A549 (cell line): ENCODE results near the gene RIIAD1. TPM values are rescaled to one million over a fixed set of nuclear protein-coding genes. Genes with fewer than 3 reads are reported as not detected.

Experiments
- ATAC-seq, 2 experiments: fragments of 200-7000 bp in 1 of 2; fragments of >200 bp in 1 of 2; cut with Nextera tagmentation in 1 of 2; cut with Tn5 transposase in 1 of 2; 3 replicates each; pipeline versions ENCODE4 v1.8.0 to v1.9.1; 2018 to 2020; ENCODE audit warnings: mild to moderate bottlenecking in 1 of 2, moderate library complexity in 1 of 2
- CTCF ChIA-PET: fragments of 300-600 bp; sonication (Branson Sonifier 250); formaldehyde crosslinking; extraction: SDS; loops from one replicate; lab custom pipeline; 2021; ENCODE audit warnings: antibody characterized with exemption, inconsistent platforms; lab: Yijun Ruan, JAX
- POLR2A ChIA-PET: fragments of 350-600 bp; formaldehyde crosslinking; extraction: SDS; loops from one replicate; lab custom pipeline; 2021; ENCODE audit warnings: antibody characterized with exemption, inconsistent platforms; lab: Yijun Ruan, JAX
- DNase-seq, 2 experiments: peaks; one replicate each; pipeline versions ENCODE4 v3.0.0 to v3.0.0-alpha.2; 2011 to 2016; ENCODE audit warnings: low read depth in 1 of 2, low spot score in 1 of 2
- FAIRE-seq: peaks from 2 replicates; lab custom pipeline; 2011; peaks lifted over from hg19 to GRCh38; lab: Jason Lieb, UNC
- H3K27ac ChIP-seq, 2 experiments: fragments of >200 bp; sonication (Bioruptor Twin); formaldehyde crosslinking; 3 replicates each; pipeline ENCODE4 v1.5.1; 2016 to 2017
- H3K4me1 ChIP-seq: fragments of >200 bp; sonication (Bioruptor Twin); formaldehyde crosslinking; 3 replicates; pipeline ENCODE4 v1.6.1; 2016
- H3K4me2 ChIP-seq: fragments of >200 bp; sonication (Bioruptor Twin); formaldehyde crosslinking; 3 replicates; pipeline ENCODE4 v1.6.1; 2016
- H3K4me3 ChIP-seq: fragments of >200 bp; sonication (Bioruptor Twin); formaldehyde crosslinking; 3 replicates; pipeline ENCODE4 v1.5.1; 2016
- H3K9me3 ChIP-seq: fragments of >200 bp; sonication (Bioruptor Twin); formaldehyde crosslinking; 3 replicates; pipeline ENCODE4 v1.6.1; 2016
- BHLHE40 ChIP-seq: IDR thresholded peaks from 2 replicates; pipeline ENCODE4 v1.6.1; 2012; ENCODE audit warnings: low read depth, low read length, inconsistent platforms
- CBX8 ChIP-seq: fragments of 200-600 bp; sonication (generic); IDR thresholded peaks from 2 replicates; pipeline ENCODE4 v1.6.1; 2016
- CEBPB ChIP-seq, 2 experiments: fragments of >200 bp in 1 of 2; sonication (Bioruptor Twin) in 1 of 2; formaldehyde crosslinking in 1 of 2; IDR thresholded peaks; 2 replicates each; pipeline ENCODE4 v1.6.1; 2012 to 2016
- CHD2 ChIP-seq: fragments of 150-350 bp; IDR thresholded peaks from 2 replicates; pipeline ENCODE4 v1.6.1; 2014; ENCODE audit warnings: low read length; ENCODE audit not compliant: partially characterized antibody
- CHD4 ChIP-seq: fragments of 200-600 bp; sonication (generic); IDR thresholded peaks from 2 replicates; pipeline ENCODE4 v1.6.1; 2016; ENCODE audit warnings: antibody characterized with exemption, mild to moderate bottlenecking, borderline replicate concordance
- EP300 ChIP-seq, 2 experiments: fragments of >200 bp; sonication (Bioruptor Twin); formaldehyde crosslinking; IDR thresholded peaks; 2 replicates in 1 of 2; 3 replicates in 1 of 2; pipeline ENCODE4 v1.6.1; 2016 to 2017
- FOSL2 ChIP-seq, 2 experiments: fragments of 450-650 bp in 1 of 2; fragments of >200 bp in 1 of 2; sonication (Bioruptor Twin) in 1 of 2; formaldehyde crosslinking; IDR thresholded peaks; 2 replicates each; pipeline versions ENCODE4 v1.5.0 to v1.6.1; 2016 to 2020; ENCODE audit warnings: mild to moderate bottlenecking in 1 of 2, moderate library complexity in 1 of 2
- HOXA7 ChIP-seq: fragments of 250-450 bp; sonication (Bioruptor Pico); IDR thresholded peaks from 2 replicates; pipeline ENCODE4 v1.5.0; 2020; ENCODE audit warnings: mild to moderate bottlenecking, moderate library complexity
- JUN ChIP-seq, 2 experiments: fragments of >200 bp; sonication (Bioruptor Twin); formaldehyde crosslinking; IDR thresholded peaks; 2 replicates in 1 of 2; 3 replicates in 1 of 2; pipeline ENCODE4 v1.6.1; 2016 to 2017
- JUNB ChIP-seq: fragments of >200 bp; sonication (Bioruptor Twin); formaldehyde crosslinking; IDR thresholded peaks from 2 replicates; pipeline ENCODE4 v1.6.1; 2016
- KDM1A ChIP-seq: fragments of 200-600 bp; sonication (generic); IDR thresholded peaks from 2 replicates; pipeline ENCODE4 v1.6.1; 2016; ENCODE audit warnings: low read depth, mild to moderate bottlenecking
- MYC ChIP-seq: IDR thresholded peaks from 2 replicates; pipeline ENCODE4 v1.6.1; 2012; ENCODE audit warnings: mild to moderate bottlenecking, inconsistent platforms, low read length, improper control_type of control experiment, borderline replicate concordance
- NR3C1 ChIP-seq: fragments of >200 bp; sonication (Bioruptor Twin); formaldehyde crosslinking; IDR thresholded peaks from 3 replicates; pipeline ENCODE4 v1.6.1; 2017
- POLR2A ChIP-seq: IDR thresholded peaks from 2 replicates; pipeline ENCODE4 v1.6.1; 2012; ENCODE audit warnings: mild to moderate bottlenecking, low read length
- SREBF2 ChIP-seq: fragments of 450-650 bp; IDR thresholded peaks from 2 replicates; pipeline ENCODE4 v1.6.1; 2014; ENCODE audit warnings: mild to moderate bottlenecking, moderate library complexity
- WGBS: methylation state at CpG from one replicate; pipeline ENCODE4 v1.1.6; 2017; ENCODE audit errors: missing lambda C conversion rate; 5-methylcytosine and 5-hydroxymethylcytosine counted together
- polyA plus RNA-seq, 4 experiments: library from polyadenylated mRNA; depleted of rRNA in 3 of 4; stranded (reverse); fragments of >200 nt; fragmentation: RNase III in 1 of 4; extraction: RNeasy Plus Mini Kit Qiagen cat#74134 plus additional on column Dnase treatment in 1 of 4; gene quantifications; 2 replicates in 3 of 4; 3 replicates in 1 of 4; pipeline ENCODE4 v1.2.3, GENCODE V29; 2011 to 2017
- TF ChIP-seq, protein P1 (sequence below): fragments of >200 bp; sonication (Bioruptor Twin); formaldehyde crosslinking; IDR thresholded peaks from 3 replicates; pipeline ENCODE4 v1.6.1; 2016
- TF ChIP-seq, protein P2 (sequence below): IDR thresholded peaks from 2 replicates; pipeline ENCODE4 v1.6.1; 2012; ENCODE audit warnings: low read depth, borderline replicate concordance
- TF ChIP-seq, protein P3 (sequence below): fragments of 200-600 bp; sonication (generic); IDR thresholded peaks from 2 replicates; pipeline ENCODE4 v1.6.1; 2016; ENCODE audit warnings: antibody characterized with exemption, mild to moderate bottlenecking, moderate library complexity
- TF ChIP-seq, protein P4 (sequence below): fragments of >200 bp; sonication (Bioruptor Twin); formaldehyde crosslinking; IDR thresholded peaks from 3 replicates; pipeline ENCODE4 v1.5.1; 2016
- TF ChIP-seq, protein P5 (sequence below): fragments of 250-450 bp; sonication (Bioruptor Pico); IDR thresholded peaks from 2 replicates; pipeline ENCODE4 v1.5.0; 2021; ENCODE audit warnings: mild to moderate bottlenecking, moderate library complexity, borderline replicate concordance
- TF ChIP-seq, protein P6 (sequence below): fragments of 450-650 bp; IDR thresholded peaks from 2 replicates; pipeline ENCODE4 v1.6.1; 2014; ENCODE audit warnings: antibody characterized with exemption

RIIAD1 gene
- polyA plus RNA-seq, 2 of the 4 experiments (the other 2 are of a cell fraction), result not detected

DNA sequence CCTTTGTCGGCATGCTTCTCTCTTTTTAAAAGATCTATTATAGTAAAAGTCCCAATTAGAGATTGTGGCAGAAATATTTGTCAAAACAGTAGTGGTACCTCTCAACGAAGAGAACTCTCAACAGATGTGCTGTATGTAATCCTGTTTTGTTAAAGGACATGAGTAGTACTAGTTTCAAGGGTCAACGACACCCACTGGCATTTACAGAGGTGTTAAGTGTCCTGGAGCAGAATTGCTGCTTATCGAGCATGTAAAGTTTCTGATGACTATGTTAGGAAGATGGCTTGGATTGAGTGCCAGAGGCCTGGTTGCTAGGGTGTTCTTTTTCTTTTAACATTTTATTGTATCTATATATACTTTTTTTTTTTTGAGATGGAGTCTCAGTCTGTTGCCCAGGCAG is 31.8 kb upstream of the RIIAD1 start:
- ChIA-PET CTCF (interaction anchor here (1.0 to 2.1 kb wide), 3 partner anchors 46 to 155 kb away, joined by 5 to 6 read pairs (median 6); no protein-coding TSS in a partner anchor), POLR2A (no interaction called here)
- Histone ChIP-seq H3K4me1 (no peaks in the 10 kb centered on the region), H3K9me3 (no peaks in the 10 kb centered on the region), H3K4me2 (no peak overlapping the region), H3K4me3 (no peak overlapping the region), H3K27ac (no peak overlapping the region)
- ATAC-seq (no peak), FAIRE-seq (no peak), DNase-seq (no peak)
- TF ChIP-seq, protein P1, sequence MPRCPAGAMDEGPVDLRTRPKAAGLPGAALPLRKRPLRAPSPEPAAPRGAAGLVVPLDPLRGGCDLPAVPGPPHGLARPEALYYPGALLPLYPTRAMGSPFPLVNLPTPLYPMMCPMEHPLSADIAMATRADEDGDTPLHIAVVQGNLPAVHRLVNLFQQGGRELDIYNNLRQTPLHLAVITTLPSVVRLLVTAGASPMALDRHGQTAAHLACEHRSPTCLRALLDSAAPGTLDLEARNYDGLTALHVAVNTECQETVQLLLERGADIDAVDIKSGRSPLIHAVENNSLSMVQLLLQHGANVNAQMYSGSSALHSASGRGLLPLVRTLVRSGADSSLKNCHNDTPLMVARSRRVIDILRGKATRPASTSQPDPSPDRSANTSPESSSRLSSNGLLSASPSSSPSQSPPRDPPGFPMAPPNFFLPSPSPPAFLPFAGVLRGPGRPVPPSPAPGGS, result no peak
- TF ChIP-seq, protein P2, sequence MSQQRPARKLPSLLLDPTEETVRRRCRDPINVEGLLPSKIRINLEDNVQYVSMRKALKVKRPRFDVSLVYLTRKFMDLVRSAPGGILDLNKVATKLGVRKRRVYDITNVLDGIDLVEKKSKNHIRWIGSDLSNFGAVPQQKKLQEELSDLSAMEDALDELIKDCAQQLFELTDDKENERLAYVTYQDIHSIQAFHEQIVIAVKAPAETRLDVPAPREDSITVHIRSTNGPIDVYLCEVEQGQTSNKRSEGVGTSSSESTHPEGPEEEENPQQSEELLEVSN, result no peak
- WGBS, result 82% methylated on average over 4 of the region's 4 CpGs

DNA sequence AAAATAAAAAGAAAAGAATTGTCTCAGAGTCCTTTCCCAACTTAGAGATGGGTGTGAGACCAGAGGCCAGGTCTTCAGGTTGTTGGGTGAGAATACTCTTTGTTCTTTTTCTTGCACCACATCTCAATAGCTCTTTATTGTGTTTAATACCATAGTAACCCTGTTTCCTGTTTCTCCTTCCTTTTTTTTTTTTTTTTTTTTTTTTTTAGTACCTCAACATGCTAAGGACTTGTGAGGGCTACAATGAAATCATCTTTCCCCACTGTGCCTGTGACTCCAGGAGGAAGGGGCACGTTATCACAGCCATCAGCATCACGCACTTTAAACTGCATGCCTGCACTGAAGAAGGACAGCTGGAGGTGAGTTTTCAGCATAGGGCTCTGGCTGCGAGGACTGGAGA is 29.1 kb upstream of the RIIAD1 start:
- ATAC-seq (no peak), FAIRE-seq (no peak)
- H3K27ac ChIP-seq, result no peak overlapping the region
- 86% methylated on average over 3 of the region's 3 CpGs for WGBS
- CTCF ChIA-PET, result interaction anchor here (0.7 to 3.9 kb wide), 14 partner anchors 8 to 233 kb away, joined by 3 to 24 read pairs (median 4); partner anchors contain the start of genes MRPL9 and POGZ
- H3K4me1 ChIP-seq, result no peaks in the 10 kb centered on the region
- TF ChIP-seq KDM1A, result no peak
- no peak for TF ChIP-seq CEBPB (IDR thresholded peaks at IDR 0.05)
- TF ChIP-seq, protein P3, sequence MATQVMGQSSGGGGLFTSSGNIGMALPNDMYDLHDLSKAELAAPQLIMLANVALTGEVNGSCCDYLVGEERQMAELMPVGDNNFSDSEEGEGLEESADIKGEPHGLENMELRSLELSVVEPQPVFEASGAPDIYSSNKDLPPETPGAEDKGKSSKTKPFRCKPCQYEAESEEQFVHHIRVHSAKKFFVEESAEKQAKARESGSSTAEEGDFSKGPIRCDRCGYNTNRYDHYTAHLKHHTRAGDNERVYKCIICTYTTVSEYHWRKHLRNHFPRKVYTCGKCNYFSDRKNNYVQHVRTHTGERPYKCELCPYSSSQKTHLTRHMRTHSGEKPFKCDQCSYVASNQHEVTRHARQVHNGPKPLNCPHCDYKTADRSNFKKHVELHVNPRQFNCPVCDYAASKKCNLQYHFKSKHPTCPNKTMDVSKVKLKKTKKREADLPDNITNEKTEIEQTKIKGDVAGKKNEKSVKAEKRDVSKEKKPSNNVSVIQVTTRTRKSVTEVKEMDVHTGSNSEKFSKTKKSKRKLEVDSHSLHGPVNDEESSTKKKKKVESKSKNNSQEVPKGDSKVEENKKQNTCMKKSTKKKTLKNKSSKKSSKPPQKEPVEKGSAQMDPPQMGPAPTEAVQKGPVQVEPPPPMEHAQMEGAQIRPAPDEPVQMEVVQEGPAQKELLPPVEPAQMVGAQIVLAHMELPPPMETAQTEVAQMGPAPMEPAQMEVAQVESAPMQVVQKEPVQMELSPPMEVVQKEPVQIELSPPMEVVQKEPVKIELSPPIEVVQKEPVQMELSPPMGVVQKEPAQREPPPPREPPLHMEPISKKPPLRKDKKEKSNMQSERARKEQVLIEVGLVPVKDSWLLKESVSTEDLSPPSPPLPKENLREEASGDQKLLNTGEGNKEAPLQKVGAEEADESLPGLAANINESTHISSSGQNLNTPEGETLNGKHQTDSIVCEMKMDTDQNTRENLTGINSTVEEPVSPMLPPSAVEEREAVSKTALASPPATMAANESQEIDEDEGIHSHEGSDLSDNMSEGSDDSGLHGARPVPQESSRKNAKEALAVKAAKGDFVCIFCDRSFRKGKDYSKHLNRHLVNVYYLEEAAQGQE, result no peak
- TF ChIP-seq FOSL2 (IDR thresholded peaks at IDR 0.05), result no peak
- no peak for TF ChIP-seq FOSL2 (CRISPR knock-in tag; IDR thresholded peaks at IDR 0.05)
- TF ChIP-seq SREBF2, result no peak
- TF ChIP-seq, protein P4, sequence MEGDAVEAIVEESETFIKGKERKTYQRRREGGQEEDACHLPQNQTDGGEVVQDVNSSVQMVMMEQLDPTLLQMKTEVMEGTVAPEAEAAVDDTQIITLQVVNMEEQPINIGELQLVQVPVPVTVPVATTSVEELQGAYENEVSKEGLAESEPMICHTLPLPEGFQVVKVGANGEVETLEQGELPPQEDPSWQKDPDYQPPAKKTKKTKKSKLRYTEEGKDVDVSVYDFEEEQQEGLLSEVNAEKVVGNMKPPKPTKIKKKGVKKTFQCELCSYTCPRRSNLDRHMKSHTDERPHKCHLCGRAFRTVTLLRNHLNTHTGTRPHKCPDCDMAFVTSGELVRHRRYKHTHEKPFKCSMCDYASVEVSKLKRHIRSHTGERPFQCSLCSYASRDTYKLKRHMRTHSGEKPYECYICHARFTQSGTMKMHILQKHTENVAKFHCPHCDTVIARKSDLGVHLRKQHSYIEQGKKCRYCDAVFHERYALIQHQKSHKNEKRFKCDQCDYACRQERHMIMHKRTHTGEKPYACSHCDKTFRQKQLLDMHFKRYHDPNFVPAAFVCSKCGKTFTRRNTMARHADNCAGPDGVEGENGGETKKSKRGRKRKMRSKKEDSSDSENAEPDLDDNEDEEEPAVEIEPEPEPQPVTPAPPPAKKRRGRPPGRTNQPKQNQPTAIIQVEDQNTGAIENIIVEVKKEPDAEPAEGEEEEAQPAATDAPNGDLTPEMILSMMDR, result no peak
- no peak for TF ChIP-seq POLR2A
- TF ChIP-seq BHLHE40, result no peak
- no peak for TF ChIP-seq CHD2
- no peak for TF ChIP-seq JUNB
- no peak for TF ChIP-seq JUN (IDR thresholded peaks at IDR 0.05)
- TF ChIP-seq, protein P1, result no peak
- no peak for TF ChIP-seq CBX8
- TF ChIP-seq, protein P5, sequence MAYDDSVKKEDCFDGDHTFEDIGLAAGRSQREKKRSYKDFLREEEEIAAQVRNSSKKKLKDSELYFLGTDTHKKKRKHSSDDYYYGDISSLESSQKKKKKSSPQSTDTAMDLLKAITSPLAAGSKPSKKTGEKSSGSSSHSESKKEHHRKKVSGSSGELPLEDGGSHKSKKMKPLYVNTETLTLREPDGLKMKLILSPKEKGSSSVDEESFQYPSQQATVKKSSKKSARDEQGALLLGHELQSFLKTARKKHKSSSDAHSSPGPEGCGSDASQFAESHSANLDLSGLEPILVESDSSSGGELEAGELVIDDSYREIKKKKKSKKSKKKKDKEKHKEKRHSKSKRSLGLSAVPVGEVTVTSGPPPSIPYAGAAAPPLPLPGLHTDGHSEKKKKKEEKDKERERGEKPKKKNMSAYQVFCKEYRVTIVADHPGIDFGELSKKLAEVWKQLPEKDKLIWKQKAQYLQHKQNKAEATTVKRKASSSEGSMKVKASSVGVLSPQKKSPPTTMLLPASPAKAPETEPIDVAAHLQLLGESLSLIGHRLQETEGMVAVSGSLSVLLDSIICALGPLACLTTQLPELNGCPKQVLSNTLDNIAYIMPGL, result no peak
- TF ChIP-seq NR3C1, result no peak
- TF ChIP-seq CHD4, result no peak
- TF ChIP-seq MYC, result no peak
- TF ChIP-seq, protein P6, sequence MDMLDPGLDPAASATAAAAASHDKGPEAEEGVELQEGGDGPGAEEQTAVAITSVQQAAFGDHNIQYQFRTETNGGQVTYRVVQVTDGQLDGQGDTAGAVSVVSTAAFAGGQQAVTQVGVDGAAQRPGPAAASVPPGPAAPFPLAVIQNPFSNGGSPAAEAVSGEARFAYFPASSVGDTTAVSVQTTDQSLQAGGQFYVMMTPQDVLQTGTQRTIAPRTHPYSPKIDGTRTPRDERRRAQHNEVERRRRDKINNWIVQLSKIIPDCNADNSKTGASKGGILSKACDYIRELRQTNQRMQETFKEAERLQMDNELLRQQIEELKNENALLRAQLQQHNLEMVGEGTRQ, result no peak
- no peak for TF ChIP-seq EP300 (IDR thresholded peaks at IDR 0.05)
- TF ChIP-seq HOXA7 (CRISPR knock-in tag), result no peak
- TF ChIP-seq, all 56 proteins: peak for 0
- POLR2A ChIA-PET, result no interaction called here
- Histone ChIP-seq H3K9me3 (no peaks in the 10 kb centered on the region), H3K4me2 (no peak overlapping the region), H3K4me3 (no peak overlapping the region)
- DNase-seq, result no peak
